H1 (cell line): ENCODE measurements around the gene LOXL1. TPM values are rescaled to one million over a fixed set of nuclear protein-coding genes. Genes with fewer than 3 reads are reported as not detected.

ENCODE experiments used
- CTCF ChIA-PET: fragments of 300-600 bp; sonication (Branson Sonifier 250); formaldehyde crosslinking; loops from one replicate; lab custom pipeline; 2021; ENCODE audit not compliant: partially characterized antibody; lab: Charles Lee
- POLR2A ChIA-PET: fragments of 300-600 bp; sonication (Branson Sonifier 250); formaldehyde crosslinking; loops from one replicate; lab custom pipeline; 2021; ENCODE audit warnings: inconsistent platforms; ENCODE audit not compliant: partially characterized antibody; lab: Charles Lee
- DNase-seq, 2 experiments: peaks; one replicate each; pipeline versions ENCODE4 v3.0.0 to v3.0.0-alpha.2; 2010 to 2022; ENCODE audit warnings: low spot score in 2 of 2, low read depth in 1 of 2, mixed read lengths in 1 of 2
- FAIRE-seq: peaks from 2 replicates; lab custom pipeline; 2011; peaks lifted over from hg19 to GRCh38; lab: Jason Lieb, UNC
- H2AFZ ChIP-seq: 2 replicates; pipeline ENCODE4 v1.8.1; 2012; ENCODE audit warnings: low read length, inconsistent platforms
- H2AK5ac ChIP-seq: 2 replicates; pipeline ENCODE4 v1.6.1; 2013; ENCODE audit warnings: low read depth, low read length
- H2BK120ac ChIP-seq: replicated peaks from 2 replicates; pipeline ENCODE3; 2013; ENCODE audit warnings: low read depth, low read length, inconsistent platforms
- H2BK12ac ChIP-seq: 2 replicates; pipeline ENCODE4 v1.6.1; 2013; ENCODE audit warnings: low read depth, low read length
- H2BK15ac ChIP-seq: 2 replicates; pipeline ENCODE4 v1.6.1; 2013; ENCODE audit warnings: low read length
- H2BK20ac ChIP-seq: 2 replicates; pipeline ENCODE4 v1.6.1; 2013; ENCODE audit warnings: low read length
- H2BK5ac ChIP-seq: 2 replicates; pipeline ENCODE4 v1.6.1; 2013; ENCODE audit warnings: low read depth, low read length
- H3K14ac ChIP-seq: 2 replicates; pipeline ENCODE4 v1.6.1; 2013; ENCODE audit warnings: inconsistent platforms; ENCODE audit not compliant: insufficient read length
- H3K18ac ChIP-seq: 2 replicates; pipeline ENCODE4 v1.6.1; 2013; ENCODE audit warnings: low read length; ENCODE audit errors: extremely low read depth
- H3K23ac ChIP-seq: 2 replicates; pipeline ENCODE4 v1.6.1; 2013; ENCODE audit warnings: inconsistent platforms; ENCODE audit not compliant: insufficient read length
- H3K23me2 ChIP-seq: 2 replicates; pipeline ENCODE4 v1.6.1; 2013; ENCODE audit warnings: low read depth, low read length
- H3K27ac ChIP-seq: 2 replicates; pipeline ENCODE4 v1.6.1; 2011; ENCODE audit warnings: low read depth, low read length, inconsistent platforms
- H3K27me3 ChIP-seq, 4 experiments: replicated peaks in 1 of 4; 1 replicate in 1 of 4; 2 replicates in 3 of 4; pipeline versions ENCODE4 v1.6.1 to v1.8.1; 2011 to 2013; ENCODE audit warnings: low read length in 3 of 4, mild to moderate bottlenecking in 3 of 4, inconsistent platforms in 2 of 4, mixed read lengths in 2 of 4, moderate library complexity in 1 of 4; ENCODE audit not compliant: control insufficient read depth in 3 of 4, insufficient read depth in 3 of 4; ENCODE audit errors: extremely low read depth in 1 of 4
- H3K36me3 ChIP-seq, 4 experiments: 2 replicates each; pipeline versions ENCODE4 v1.6.1 to v1.8.1; 2011 to 2013; ENCODE audit warnings: mild to moderate bottlenecking in 4 of 4, low read length in 3 of 4, moderate library complexity in 2 of 4, control low read depth in 1 of 4, inconsistent platforms in 1 of 4; ENCODE audit not compliant: insufficient read depth in 4 of 4, control insufficient read depth in 2 of 4
- H3K4ac ChIP-seq: replicated peaks from 2 replicates; pipeline ENCODE3; 2013; ENCODE audit warnings: low read length, low read depth, mixed read lengths, inconsistent platforms; ENCODE audit not compliant: insufficient read length
- H3K4me1 ChIP-seq, 4 experiments: replicated peaks in 1 of 4; 1 replicate in 1 of 4; 2 replicates in 3 of 4; pipeline versions ENCODE4 v1.6.1 to v1.8.1; 2011 to 2013; ENCODE audit warnings: low read length in 3 of 4, inconsistent platforms in 2 of 4, mixed read lengths in 1 of 4; ENCODE audit not compliant: insufficient read depth in 4 of 4, control insufficient read depth in 3 of 4
- H3K4me2 ChIP-seq, 2 experiments: 2 replicates each; pipeline versions ENCODE4 v1.6.1 to v1.8.1; 2011 to 2013; ENCODE audit warnings: low read depth in 2 of 2, low read length in 2 of 2, control low read depth in 1 of 2, inconsistent platforms in 1 of 2, mild to moderate bottlenecking in 1 of 2; ENCODE audit not compliant: insufficient read depth in 1 of 2
- H3K4me3 ChIP-seq, 4 experiments: fragments of 200-600, 300-600 bp in 1 of 4; sonication (generic), shearing (Covaris generic), sonication (Bioruptor Twin) in 1 of 4; 2 replicates each; pipeline versions ENCODE4 v1.5.1 to v1.8.1; 2011 to 2016; ENCODE audit warnings: low read length in 4 of 4, low read depth in 3 of 4, control low read depth in 2 of 4, inconsistent platforms in 2 of 4, mild to moderate bottlenecking in 2 of 4, mixed read lengths in 1 of 4, moderate library complexity in 1 of 4; ENCODE audit not compliant: insufficient read depth in 2 of 4; ENCODE audit errors: extremely low read depth in 1 of 4
- H3K56ac ChIP-seq: replicated peaks from 2 replicates; pipeline ENCODE3; 2013; ENCODE audit warnings: low read depth, mild to moderate bottlenecking, mixed read lengths, low read length, inconsistent platforms; ENCODE audit not compliant: insufficient read length
- H3K79me1 ChIP-seq: 2 replicates; pipeline ENCODE4 v1.6.1; 2013; ENCODE audit warnings: low read depth, low read length, control low read depth
- H3K79me2 ChIP-seq, 2 experiments: 2 replicates each; pipeline versions ENCODE4 v1.6.1 to v1.8.1; 2012 to 2013; ENCODE audit warnings: low read length in 2 of 2, mild to moderate bottlenecking in 2 of 2, inconsistent platforms in 1 of 2; ENCODE audit not compliant: insufficient read depth in 2 of 2, control insufficient read depth in 1 of 2
- H3K9ac ChIP-seq, 4 experiments: replicated peaks in 1 of 4; 1 replicate in 1 of 4; 2 replicates in 3 of 4; pipeline versions ENCODE4 v1.6.1 to v1.8.1; 2011 to 2013; ENCODE audit warnings: low read depth in 3 of 4, low read length in 3 of 4, control low read depth in 2 of 4, mild to moderate bottlenecking in 2 of 4, moderate library complexity in 2 of 4, inconsistent platforms in 1 of 4; ENCODE audit errors: extremely low read depth in 1 of 4
- H3K9me3 ChIP-seq, 2 experiments: 2 replicates each; pipeline versions ENCODE4 v1.6.1 to v1.8.1; 2012 to 2013; ENCODE audit warnings: mild to moderate bottlenecking in 2 of 2, moderate library complexity in 2 of 2, control low read depth in 1 of 2, inconsistent platforms in 1 of 2, low read depth in 1 of 2, low read length in 1 of 2, mixed read lengths in 1 of 2; ENCODE audit not compliant: insufficient read depth in 2 of 2
- H4K20me1 ChIP-seq, 2 experiments: replicated peaks in 1 of 2; 2 replicates each; pipeline versions ENCODE3 to v1.8.1; 2011 to 2013; ENCODE audit warnings: inconsistent platforms in 2 of 2, low read length in 2 of 2, mild to moderate bottlenecking in 1 of 2; ENCODE audit not compliant: insufficient read depth in 2 of 2, control insufficient read depth in 1 of 2
- H4K5ac ChIP-seq: 2 replicates; pipeline ENCODE4 v1.6.1; 2013; ENCODE audit warnings: low read length, low read depth, mixed read lengths, inconsistent platforms; ENCODE audit not compliant: insufficient read length
- H4K8ac ChIP-seq: 2 replicates; pipeline ENCODE4 v1.8.0; 2013; ENCODE audit warnings: mild to moderate bottlenecking, moderate library complexity, low read length, inconsistent platforms; ENCODE audit not compliant: insufficient read depth; ENCODE audit errors: extremely low read depth
- H4K91ac ChIP-seq: replicated peaks from 2 replicates; pipeline ENCODE3; 2013; ENCODE audit warnings: low read length, mixed read lengths, inconsistent platforms; ENCODE audit not compliant: insufficient read length
- CBX5 ChIP-seq: fragments of 300-800, 300-1000 bp; sonication (generic); IDR thresholded peaks from 2 replicates; pipeline ENCODE4 v1.7.1; 2016; ENCODE audit warnings: antibody characterized with exemption, low read length, low read depth
- FOSL1 ChIP-seq: IDR thresholded peaks from 2 replicates; pipeline ENCODE4 v1.6.1; 2011; ENCODE audit warnings: mild to moderate bottlenecking, low read depth, low read length, moderate library complexity; ENCODE audit not compliant: insufficient read depth
- GABPA ChIP-seq: IDR thresholded peaks from 2 replicates; pipeline ENCODE4 v1.6.1; 2011; ENCODE audit warnings: mild to moderate bottlenecking, low read length, moderate library complexity, borderline replicate concordance; ENCODE audit not compliant: insufficient read depth
- HDAC2 ChIP-seq, 2 experiments: fragments of 300-600 bp in 1 of 2; sonication (generic) in 1 of 2; IDR thresholded peaks; 2 replicates each; pipeline ENCODE4 v1.6.1; 2011 to 2012; ENCODE audit warnings: low read depth in 2 of 2, low read length in 2 of 2, mild to moderate bottlenecking in 2 of 2, moderate library complexity in 2 of 2, borderline replicate concordance in 1 of 2, inconsistent platforms in 1 of 2
- KDM4A ChIP-seq: IDR thresholded peaks from one replicate; pipeline ENCODE4 v1.7.1; 2012; ENCODE audit warnings: low read depth, mild to moderate bottlenecking, moderate library complexity, low read length, inconsistent platforms; ENCODE audit not compliant: severe bottlenecking
- POLR2A ChIP-seq, 2 experiments: IDR thresholded peaks; 1 replicate in 1 of 2; 2 replicates in 1 of 2; pipeline ENCODE4 v1.6.1; 2011; ENCODE audit warnings: low read depth in 2 of 2, low read length in 2 of 2, mild to moderate bottlenecking in 2 of 2; ENCODE audit errors: control extremely low read depth in 1 of 2
- RFX5 ChIP-seq: IDR thresholded peaks from 2 replicates; pipeline ENCODE4 v1.6.1; 2011; ENCODE audit warnings: low read depth, low read length, improper control_type of control experiment, borderline replicate concordance
- RXRA ChIP-seq: IDR thresholded peaks from 2 replicates; pipeline ENCODE4 v1.6.1; 2011; ENCODE audit warnings: low read depth, mild to moderate bottlenecking, low read length, moderate library complexity; ENCODE audit not compliant: insufficient read depth
- SIN3A ChIP-seq, 2 experiments: IDR thresholded peaks in 1 of 2; conservative IDR thresholded peaks in 1 of 2; 2 replicates each; pipeline ENCODE4 v1.6.1; 2011 to 2012; ENCODE audit warnings: low read length in 2 of 2, improper control_type of control experiment in 1 of 2, low read depth in 1 of 2, mild to moderate bottlenecking in 1 of 2
- SIRT6 ChIP-seq: IDR thresholded peaks from one replicate; pipeline ENCODE4 v1.7.1; 2012; ENCODE audit warnings: low read length, inconsistent platforms
- SRF ChIP-seq: IDR thresholded peaks from 2 replicates; pipeline ENCODE4 v1.6.1; 2011; ENCODE audit warnings: mild to moderate bottlenecking, low read depth, low read length, moderate library complexity
- WGBS, 2 experiments: shearing (Covaris generic) in 1 of 2; methylation state at CpG; one replicate each; pipeline versions ENCODE4 v1.1.6 to v1.1.7; 2013 to 2015; ENCODE audit warnings: low lambda C conversion rate in 2 of 2, mixed read lengths in 2 of 2, inconsistent platforms in 1 of 2, low coverage in 1 of 2, missing lambda C conversion rate in 1 of 2; ENCODE audit not compliant: insufficient replicate concordance in 2 of 2, insufficient coverage in 1 of 2, insufficient read length in 1 of 2; ENCODE audit errors: extremely low coverage in 1 of 2, missing lambda C conversion rate in 1 of 2; 5-methylcytosine and 5-hydroxymethylcytosine counted together
- polyA plus RNA-seq, 7 experiments: library from polyadenylated mRNA; depleted of rRNA in 3 of 7; stranded (reverse) in 5 of 7; unstranded in 2 of 7; fragments of >200 nt in 5 of 7; fragments of 200-250 nt in 2 of 7; gene quantifications; 1 replicate in 5 of 7; 2 replicates in 1 of 7; 4 replicates in 1 of 7; pipeline versions ENCODE4 v1.2.1 to v1.2.3, GENCODE V29; 2011 to 2013; ENCODE audit warnings: missing spikeins in 2 of 7, mixed read lengths in 2 of 7
- total RNA-seq: library from RNA; stranded (reverse); fragmentation: NEBNext Ultra II Directional; extraction: Animal tissue kit (Norgen Biotek cat#: 25700); gene quantifications from 2 replicates; pipeline ENCODE4 v1.2.1, GENCODE V29; 2021
- TF ChIP-seq, protein P1 (sequence below): IDR thresholded peaks from 2 replicates; pipeline ENCODE4 v1.6.1; 2012; ENCODE audit warnings: inconsistent platforms

Gene LOXL1
- total and polyA plus RNA-seq, 2 of the 8 experiments (the other 6 are each of a cell fraction or from before 2014, with no cell fraction given), result 8.1 to 14.4 TPM

DNA sequence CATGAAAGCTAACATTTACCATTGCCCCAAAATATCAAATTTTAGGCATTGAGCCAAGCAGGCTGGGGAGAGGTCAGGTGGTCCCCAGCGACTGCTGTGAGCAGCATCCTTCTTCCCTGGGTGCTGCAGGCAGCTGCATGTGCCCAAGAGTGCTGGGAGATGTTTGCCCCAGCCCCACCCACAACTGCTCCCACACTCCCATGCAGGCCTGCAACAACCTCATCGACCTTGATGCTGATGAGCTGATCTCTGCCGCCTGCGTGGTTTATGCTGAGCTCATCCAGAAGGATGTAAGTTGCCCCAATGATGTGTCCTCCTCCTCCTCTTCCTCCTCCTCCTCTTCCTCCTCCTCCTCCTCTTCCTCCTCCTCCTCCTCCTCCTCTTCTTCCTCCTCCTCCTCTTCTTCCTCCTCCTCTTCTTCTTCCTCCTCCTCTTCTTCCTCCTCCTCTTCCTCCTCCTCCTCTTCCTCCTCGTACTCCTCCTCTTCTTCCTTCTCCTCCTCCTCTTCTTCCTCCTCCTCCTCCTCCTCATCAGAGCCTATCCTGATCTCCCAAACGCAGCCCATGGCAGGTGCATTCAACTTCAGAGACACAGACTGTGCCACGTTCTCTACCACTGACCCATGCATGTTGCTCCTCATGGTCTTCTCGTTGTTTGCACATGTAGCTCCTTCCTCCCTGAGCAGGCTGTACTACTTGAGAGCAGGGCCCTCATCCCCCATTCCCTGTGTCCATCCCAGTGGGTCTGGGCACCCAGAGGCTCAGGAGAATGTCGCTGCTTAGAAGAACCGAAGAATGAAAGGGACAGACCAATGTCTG is 37.8 kb upstream of the LOXL1 start:
- no peaks in the 10 kb centered on the region for H3K9me3 ChIP-seq
- H3K23me2 ChIP-seq, result no peaks in the 10 kb centered on the region
- H3K18ac ChIP-seq, result no peak overlapping the region
- H3K79me1 ChIP-seq, result no peaks in the 10 kb centered on the region
- no peak overlapping the region for H3K23ac ChIP-seq
- H3K4me2 ChIP-seq, result no peak overlapping the region
- no peak for FAIRE-seq
- H3K4me1 ChIP-seq, result no peaks in the 10 kb centered on the region
- no peak overlapping the region for H4K8ac ChIP-seq
- H3K36me3 ChIP-seq, result no peaks in the 10 kb centered on the region
- no peak overlapping the region for H2BK20ac ChIP-seq
- no peak overlapping the region for H2BK12ac ChIP-seq
- WGBS, 2 experiments, result 81 to 100% methylated on average over 1 to 10 of the region's 10 CpGs
- ChIA-PET CTCF (interaction anchor here (0.7 to 4.8 kb wide), 13 partner anchors 9 to 184 kb away, joined by 3 to 31 read pairs (median 4); partner anchors contain the start of gene TBC1D21), POLR2A (no interaction called here)
- 0 out of 2 replicates have a peak overlapping the region, but pooled peaks have one; percentile 24 for H2AK5ac ChIP-seq
- DNase-seq, result no peak
- no peaks in the 10 kb centered on the region; a peak in 1 of 7 replicates for H3K27me3 ChIP-seq
- no peak overlapping the region for H3K4ac ChIP-seq
- H2BK120ac ChIP-seq, result no peak overlapping the region
- H4K91ac ChIP-seq, result no peak overlapping the region
- H4K20me1 ChIP-seq, result no peaks in the 10 kb centered on the region
- no peak overlapping the region for H3K27ac ChIP-seq
- H2BK15ac ChIP-seq, result no peak overlapping the region
- H2BK5ac ChIP-seq, result no peak overlapping the region
- H3K56ac ChIP-seq, result no peak overlapping the region
- no peak overlapping the region for H3K9ac ChIP-seq
- H3K4me3 ChIP-seq, result no peak overlapping the region
- no peaks in the 10 kb centered on the region for H3K79me2 ChIP-seq
- H2AFZ ChIP-seq, result no peak overlapping the region
- H3K14ac ChIP-seq, result no peak overlapping the region
- no peak overlapping the region for H4K5ac ChIP-seq
- TF ChIP-seq KDM4A (no peak), POLR2A (IDR thresholded peaks at IDR 0.05; ENCODE audit: control extremely low read depth in 1 of 2, low read depth in 2 of 2, low read length in 2 of 2) (no peak), SIN3A (conservative IDR thresholded peaks at IDR 0.05 in 1 of 2, IDR thresholded peaks at IDR 0.05 in 1 of 2; ENCODE audit: low read depth in 1 of 2, low read length in 2 of 2) (no peak), SIRT6 (no peak), CBX5 (no peak), GABPA (no peak), HDAC2 (IDR thresholded peaks at IDR 0.05; ENCODE audit: borderline replicate concordance in 1 of 2, low read depth in 2 of 2, low read length in 2 of 2) (no peak), RFX5 (no peak), RXRA (no peak), SRF (no peak), FOSL1 (no peak)
- TF ChIP-seq, protein P1, sequence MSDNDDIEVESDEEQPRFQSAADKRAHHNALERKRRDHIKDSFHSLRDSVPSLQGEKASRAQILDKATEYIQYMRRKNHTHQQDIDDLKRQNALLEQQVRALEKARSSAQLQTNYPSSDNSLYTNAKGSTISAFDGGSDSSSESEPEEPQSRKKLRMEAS, result no peak
